ENCODE results near the gene DIPK1B.

DIPK1B gene
- 0 to 0.55 (median 0) reads per million in 17 experiments for total RNA-seq

GRCh38 chr9:136711751-136712689 is at the start of gene DIPK1B:
Gene DIPK1B, plus strand, starts transcription at chr9:136712572. Its CDS starts 94 bp downstream, at chr9:136712666.
- DNase-seq: no peak

- DNase-seq: peak in 1 of 4 experiments; percentile 2
Measured at GRCh38 chr9:136662656-136663581, 49.5 kb upstream of the DIPK1B start, which contains the start of gene EGFL7. Gene EGFL7, plus strand, starts transcription at chr9:136662916. Its CDS starts 5,367 bp downstream, at chr9:136668283.

- peak in 1 of 4 experiments; percentile 1 for DNase-seq
Measured at GRCh38 chr9:136664000-136664915, 48.1 kb upstream of the DIPK1B start.

GRCh38 chr9:136665111-136665703 is 47.2 kb upstream of the DIPK1B start:
- DNase-seq: peak; percentile 55 to 79 (median 64)

GRCh38 chr9:136665704-136666371 is 46.5 kb upstream of the DIPK1B start:
- DNase-seq: peak in 2 of 4 experiments; percentile 46 to 63

- peak in 2 of 4 experiments; percentile 40 to 41 for DNase-seq
Measured at GRCh38 chr9:136666372-136667213, 45.8 kb upstream of the DIPK1B start.

- no peak for DNase-seq
Measured at GRCh38 chr9:136667214-136667939, 45.0 kb upstream of the DIPK1B start.

- DNase-seq: no peak
Measured at GRCh38 chr9:136667940-136668760, 44.2 kb upstream of the DIPK1B start.

GRCh38 chr9:136668983-136669790 is 43.2 kb upstream of the DIPK1B start:
- DNase-seq: peak in 1 of 4 experiments; percentile 35

- DNase-seq: no peak
Measured at GRCh38 chr9:136669791-136670464, 42.4 kb upstream of the DIPK1B start.

GRCh38 chr9:136670576-136671253 is 41.7 kb upstream of the DIPK1B start:
- DNase-seq: no peak

- DNase-seq: no peak
Measured at GRCh38 chr9:136671254-136671614, 41.1 kb upstream of the DIPK1B start.

GRCh38 chr9:136671646-136672430 is 40.5 kb upstream of the DIPK1B start:
- peak; percentile 42 to 72 (median 57) for DNase-seq

- no peak for DNase-seq
Measured at GRCh38 chr9:136672431-136673087, 39.8 kb upstream of the DIPK1B start.
